GM19239 (cell line): ENCODE data around the gene ACOXL.
"Not testable (repeated sequence)": the region's sequence is repeated elsewhere in the genome, so short reads cannot be mapped to it uniquely, and the experiment has no call there.

ENCODE experiments used
- DNase-seq: peaks from one replicate; pipeline ENCODE4 v3.0.0; 2011; ENCODE audit warnings: low spot score; ENCODE audit not compliant: insufficient read length
- FAIRE-seq: peaks from 2 replicates; lab custom pipeline; 2011; peaks lifted over from hg19 to GRCh38; lab: Jason Lieb, UNC

ACOXL gene

GRCh38 chr2:110948027-110948674 is 215.8 kb downstream of the ACOXL start:
- no peak for DNase-seq
- no peak for FAIRE-seq

GRCh38 chr2:110950281-110950680 is 217.9 kb downstream of the ACOXL start:
- DNase-seq, result no peak
- no peak for FAIRE-seq

GRCh38 chr2:110955045-110955444 is 222.7 kb downstream of the ACOXL start:
- DNase-seq, result no peak
- FAIRE-seq, result no peak

- DNase-seq (no peak), FAIRE-seq (no peak)
These were observed 223.2 kb downstream of the ACOXL start for GRCh38 chr2:110955556-110955955.

- no peak for FAIRE-seq
- DNase-seq, result no peak
These were observed 224.9 kb downstream of the ACOXL start for GRCh38 chr2:110957293-110957692.

GRCh38 chr2:110958346-110959119 is 226.2 kb downstream of the ACOXL start:
- no peak for FAIRE-seq
- no peak for DNase-seq

- DNase-seq (no peak), FAIRE-seq (no peak)
These were observed 226.8 kb downstream of the ACOXL start for GRCh38 chr2:110959198-110959597.

GRCh38 chr2:110960281-110960680 is 227.9 kb downstream of the ACOXL start:
- DNase-seq (no peak), FAIRE-seq (no peak)

- DNase-seq (no peak), FAIRE-seq (no peak)
These were observed 228.6 kb downstream of the ACOXL start for GRCh38 chr2:110960954-110961353.

- FAIRE-seq, DNase-seq: not testable (repeated sequence)
These were observed 229.3 kb downstream of the ACOXL start for GRCh38 chr2:110961643-110962042.

- no peak for FAIRE-seq
These were observed 237.3 kb downstream of the ACOXL start for GRCh38 chr2:110969696-110970095.

GRCh38 chr2:110970201-110970600 is 237.8 kb downstream of the ACOXL start:
- FAIRE-seq (no peak), DNase-seq (no peak)

More at GRCh38 chr2:110969696-110970095, 237.3 kb downstream of the ACOXL start:
- no peak for DNase-seq

GRCh38 chr2:110971811-110972210 is 239.4 kb downstream of the ACOXL start:
- DNase-seq (no peak), FAIRE-seq (no peak)

- FAIRE-seq (no peak), DNase-seq (no peak)
These were observed 240.9 kb downstream of the ACOXL start for GRCh38 chr2:110973262-110973661.

GRCh38 chr2:110977403-110977802 is 245.0 kb downstream of the ACOXL start:
- DNase-seq, result no peak
- no peak for FAIRE-seq

- FAIRE-seq (no peak), DNase-seq (no peak)
These were observed 245.8 kb downstream of the ACOXL start for GRCh38 chr2:110978148-110978547.

GRCh38 chr2:110978756-110979470 is 246.5 kb downstream of the ACOXL start:
- FAIRE-seq (no peak), DNase-seq (no peak)

- FAIRE-seq, result no peak
These were observed 247.3 kb downstream of the ACOXL start for GRCh38 chr2:110979471-110980338.

GRCh38 chr2:110980339-110981062 is 248.1 kb downstream of the ACOXL start:
- no peak for DNase-seq
- no peak for FAIRE-seq

More at GRCh38 chr2:110979471-110980338, 247.3 kb downstream of the ACOXL start:
- no peak for DNase-seq
